Progenitor cell of endocrine pancreas (in vitro differentiated cells): ENCODE measurements around the gene HOOK2. TPM values are rescaled to one million over a fixed set of nuclear protein-coding genes. Genes with fewer than 3 reads are reported as not detected.
A peak's percentile ranks its signal among the peaks of the same experiment; 100 is the strongest.
"Not testable (repeated sequence)": the region's sequence is repeated elsewhere in the genome, so short reads cannot be mapped to it uniquely, and the experiment has no call there.

ENCODE experiments used
- DNase-seq: peaks from one replicate; pipeline ENCODE4 v3.0.0; 2021; ENCODE audit warnings: low spot score; ENCODE audit not compliant: unreplicated experiment
- H3K27ac Mint-ChIP-seq: 2 replicates; pipeline ENCODE4 v1.8.0; 2021; ENCODE audit warnings: mild to moderate bottlenecking, moderate library complexity, mixed read lengths
- H3K27me3 Mint-ChIP-seq: 2 replicates; pipeline ENCODE4 v1.8.0; 2021; ENCODE audit warnings: mixed read lengths
- H3K36me3 Mint-ChIP-seq: 2 replicates; pipeline ENCODE4 v1.8.0; 2022; ENCODE audit warnings: mixed read lengths; ENCODE audit not compliant: insufficient read depth
- H3K4me1 Mint-ChIP-seq: 2 replicates; pipeline ENCODE4 v1.8.0; 2021; ENCODE audit warnings: low read depth, mixed read lengths
- H3K4me3 Mint-ChIP-seq: 2 replicates; pipeline ENCODE4 v1.8.0; 2021; ENCODE audit warnings: low read depth, mild to moderate bottlenecking, moderate library complexity, mixed read lengths
- H3K9me3 Mint-ChIP-seq: 2 replicates; pipeline ENCODE4 v1.8.0; 2021; ENCODE audit warnings: low read depth, mixed read lengths
- CTCF ChIP-seq: fragments of 200-600 bp; sonication (generic); IDR thresholded peaks from one replicate; pipeline ENCODE4 v1.5.0; 2021; ENCODE audit warnings: antibody characterized with exemption, mild to moderate bottlenecking; ENCODE audit not compliant: unreplicated experiment
- long read RNA-seq: library from polyadenylated mRNA; unstranded; transcript quantifications from one replicate; pipeline ENCODE4 v2.0.0, GENCODE V29; 2020
- total RNA-seq: library from RNA; stranded (reverse); gene quantifications from 2 replicates; pipeline ENCODE4 v1.2.1, GENCODE V29; 2021

HOOK2 gene
- total RNA-seq, result 115 TPM in 2 replicates
- long read RNA-seq, transcript HOOK2-201 (22 exons, 2,603 nt), result major isoform, 73 of 161 reads
- long read RNA-seq, transcript HOOK2-210 (3 exons, 890 nt), result minor isoform, 8 of 161 reads
- long read RNA-seq, partial matches to known transcripts, result 8 of 161 reads
- long read RNA-seq, other reads (novel, unspliced or antisense), result 70 of 161 reads

- no peak for TF ChIP-seq CTCF
- H3K36me3 Mint-ChIP-seq, result peaks cover 4% of the 10 kb centered on the region
- peaks cover 11% of the 10 kb centered on the region for H3K27me3 Mint-ChIP-seq
- H3K9me3 Mint-ChIP-seq, result no peaks in the 10 kb centered on the region
- peak within 1 kb of the TSS; percentile 89 for H3K4me3 Mint-ChIP-seq
- peak; percentile 94 for DNase-seq
- H3K27ac Mint-ChIP-seq, result peak within 1 kb of the TSS; percentile 99
- peaks cover 13% of the 10 kb centered on the region for H3K4me1 Mint-ChIP-seq
Measured at GRCh38 chr19:12774588-12775555, at the start of gene HOOK2. Gene HOOK2 (minus strand): TSS chr19:12775552. CDS start chr19:12775449, 103 bp downstream.

GRCh38 chr19:12821761-12822160 lies 46.4 kb upstream of the HOOK2 start:
- H3K9me3 Mint-ChIP-seq, result no peaks in the 10 kb centered on the region
- no peaks in the 10 kb centered on the region for H3K36me3 Mint-ChIP-seq
- no peak overlapping the region for H3K27ac Mint-ChIP-seq
- no peak for DNase-seq
- peaks cover 21% of the 10 kb centered on the region for H3K27me3 Mint-ChIP-seq
- no peak for TF ChIP-seq CTCF
- no peak overlapping the region for H3K4me3 Mint-ChIP-seq
- H3K4me1 Mint-ChIP-seq, result no peaks in the 10 kb centered on the region

- not testable (repeated sequence) for H3K27me3 Mint-ChIP-seq, H3K4me3 Mint-ChIP-seq, DNase-seq, H3K36me3 Mint-ChIP-seq, H3K27ac Mint-ChIP-seq, H3K4me1 Mint-ChIP-seq, H3K9me3 Mint-ChIP-seq
Measured at GRCh38 chr19:12817810-12818209, 42.5 kb upstream of the HOOK2 start.

GRCh38 chr19:12817188-12817587 lies 41.8 kb upstream of the HOOK2 start:
- not testable (repeated sequence) for H3K27ac Mint-ChIP-seq, H3K4me3 Mint-ChIP-seq, DNase-seq, H3K27me3 Mint-ChIP-seq, H3K4me1 Mint-ChIP-seq, H3K36me3 Mint-ChIP-seq, H3K9me3 Mint-ChIP-seq

GRCh38 chr19:12815088-12815487 lies 39.7 kb upstream of the HOOK2 start:
- no peak overlapping the region for H3K27ac Mint-ChIP-seq
- no peaks in the 10 kb centered on the region for H3K27me3 Mint-ChIP-seq
- no peaks in the 10 kb centered on the region for H3K9me3 Mint-ChIP-seq
- DNase-seq, result no peak
- no peak for TF ChIP-seq CTCF
- H3K4me1 Mint-ChIP-seq, result no peaks in the 10 kb centered on the region
- peaks cover 5% of the 10 kb centered on the region for H3K36me3 Mint-ChIP-seq
- H3K4me3 Mint-ChIP-seq, result no peak overlapping the region

GRCh38 chr19:12806242-12807081 lies 31.1 kb upstream of the HOOK2 start, which contains the start of gene RNASEH2A:
Gene RNASEH2A (plus strand): TSS chr19:12806584. CDS start chr19:12806674, 90 bp downstream.
- peaks cover 3% of the 10 kb centered on the region for H3K36me3 Mint-ChIP-seq
- H3K4me3 Mint-ChIP-seq, result peak within 1 kb of the TSS; percentile 94
- H3K9me3 Mint-ChIP-seq, result no peaks in the 10 kb centered on the region
- peak within 1 kb of the TSS; percentile 93 for H3K27ac Mint-ChIP-seq
- TF ChIP-seq CTCF, result no peak
- peak; percentile 75 for DNase-seq
- peaks cover 17% of the 10 kb centered on the region for H3K4me1 Mint-ChIP-seq
- peaks cover 3% of the 10 kb centered on the region for H3K27me3 Mint-ChIP-seq
